Suprapubic skin (tissue), 4 donors: ENCODE measurements around the gene LPP. TPM values are rescaled to one million over a fixed set of nuclear protein-coding genes. Genes with fewer than 3 reads are reported as not detected.

Experiments
- DNase-seq, 2 donors: peaks; one replicate each; pipeline ENCODE4 v3.0.0-alpha.2; 2019; ENCODE audit warnings: low spot score in 2 of 2
- H3K27ac ChIP-seq: fragments of 200-600 bp; sonication (generic); one replicate; pipeline ENCODE4 v1.5.1; 2019
- H3K27me3 ChIP-seq: fragments of 200-600 bp; sonication (generic); one replicate; pipeline ENCODE4 v1.5.1; 2019
- H3K36me3 ChIP-seq: fragments of 200-600 bp; sonication (generic); one replicate; pipeline ENCODE4 v1.5.1; 2019
- H3K4me1 ChIP-seq: fragments of 200-600 bp; sonication (generic); one replicate; pipeline ENCODE4 v1.5.1; 2019
- H3K4me3 ChIP-seq: fragments of 200-600 bp; sonication (generic); one replicate; pipeline ENCODE4 v1.5.1; 2019; ENCODE audit warnings: mild to moderate bottlenecking
- H3K9me3 ChIP-seq: fragments of 200-600 bp; sonication (generic); one replicate; pipeline ENCODE4 v1.5.1; 2019
- EP300 ChIP-seq: sonication (generic); formaldehyde crosslinking; IDR thresholded peaks from one replicate; pipeline ENCODE4 v1.6.1; 2017; ENCODE audit warnings: antibody characterized with exemption
- POLR2A ChIP-seq, 2 donors: fragments of 450-650 bp; IDR thresholded peaks; one replicate each; pipeline ENCODE4 v1.6.1; 2017; ENCODE audit warnings: antibody characterized with exemption in 2 of 2, mild to moderate bottlenecking in 2 of 2, moderate library complexity in 2 of 2
- POLR2AphosphoS5 ChIP-seq, 3 donors: sonication (generic); formaldehyde crosslinking; IDR thresholded peaks; one replicate each; pipeline ENCODE4 v1.6.1; 2017; ENCODE audit warnings: antibody characterized with exemption in 3 of 3
- WGBS: methylation state at CpG from one replicate; pipeline ENCODE4 v1.1.5; 2018; 5-methylcytosine and 5-hydroxymethylcytosine counted together
- total RNA-seq, 4 donors: library from RNA; depleted of rRNA; stranded (reverse); fragments of >200 nt; gene quantifications; one replicate each; pipeline ENCODE4 v1.1.0, GENCODE V29; 2016
- TF ChIP-seq, protein P1 (sequence below), 2 donors: fragments of 200-600 bp in 1 of 2; fragments of 450-650 bp in 1 of 2; sonication (generic) in 1 of 2; IDR thresholded peaks; one replicate each; pipeline ENCODE4 v1.5.1; 2016 to 2019; ENCODE audit warnings: antibody characterized with exemption in 2 of 2, mild to moderate bottlenecking in 1 of 2, moderate library complexity in 1 of 2

The LPP gene
- total RNA-seq, 4 donors from 2014 or later = 56.8 to 127 (median 84.2) TPM

DNA sequence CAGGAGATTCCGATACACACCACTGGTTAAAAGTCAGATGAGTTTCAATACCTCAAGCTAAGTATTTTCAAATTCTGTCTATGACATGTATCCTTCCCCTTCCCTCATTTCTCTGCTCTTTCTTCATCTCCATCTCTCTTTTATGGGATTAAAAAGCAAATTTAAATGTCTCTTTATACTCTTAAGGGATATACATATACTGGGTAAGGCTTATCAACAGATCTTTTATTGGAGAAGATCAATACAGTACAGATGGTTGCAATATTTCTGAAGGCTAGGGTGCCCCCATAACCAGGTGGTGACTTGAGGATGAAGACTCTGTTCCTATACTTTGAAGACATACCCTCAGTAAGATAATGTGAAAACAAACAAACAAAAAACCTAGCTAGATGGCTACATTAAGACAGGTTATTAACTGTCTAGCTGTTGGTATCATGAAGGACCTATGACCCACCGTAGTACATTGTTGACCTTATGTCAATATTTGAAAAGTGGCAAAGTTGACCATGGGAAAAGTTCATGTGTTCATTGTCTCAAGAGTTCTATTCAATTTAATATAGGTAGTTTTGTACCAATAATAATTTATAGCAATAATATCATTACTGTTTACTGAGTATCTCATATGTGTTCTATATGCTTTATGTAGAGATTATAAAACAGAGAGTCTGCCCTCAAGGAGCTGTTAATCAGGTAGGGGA, 319.8 kb downstream of the LPP start:
- Histone ChIP-seq H3K4me1 (peaks cover 14% of the 10 kb centered on the region), H3K4me3 (no peak overlapping the region), H3K27me3 (no peaks in the 10 kb centered on the region), H3K9me3 (no peaks in the 10 kb centered on the region), H3K27ac (no peak overlapping the region), H3K36me3 (no peaks in the 10 kb centered on the region)
- 99% methylated on average over 2 of the region's 2 CpGs for WGBS
- TF ChIP-seq EP300 (no peak), POLR2AphosphoS5 (IDR thresholded peaks at IDR 0.05) (no peak)
- DNase-seq = no peak

- no peak for DNase-seq
- Histone ChIP-seq H3K4me3 (no peak overlapping the region), H3K4me1 (peaks cover 6% of the 10 kb centered on the region), H3K9me3 (no peaks in the 10 kb centered on the region), H3K27me3 (no peaks in the 10 kb centered on the region), H3K36me3 (no peaks in the 10 kb centered on the region), H3K27ac (no peak overlapping the region)
- TF ChIP-seq, protein P1, sequence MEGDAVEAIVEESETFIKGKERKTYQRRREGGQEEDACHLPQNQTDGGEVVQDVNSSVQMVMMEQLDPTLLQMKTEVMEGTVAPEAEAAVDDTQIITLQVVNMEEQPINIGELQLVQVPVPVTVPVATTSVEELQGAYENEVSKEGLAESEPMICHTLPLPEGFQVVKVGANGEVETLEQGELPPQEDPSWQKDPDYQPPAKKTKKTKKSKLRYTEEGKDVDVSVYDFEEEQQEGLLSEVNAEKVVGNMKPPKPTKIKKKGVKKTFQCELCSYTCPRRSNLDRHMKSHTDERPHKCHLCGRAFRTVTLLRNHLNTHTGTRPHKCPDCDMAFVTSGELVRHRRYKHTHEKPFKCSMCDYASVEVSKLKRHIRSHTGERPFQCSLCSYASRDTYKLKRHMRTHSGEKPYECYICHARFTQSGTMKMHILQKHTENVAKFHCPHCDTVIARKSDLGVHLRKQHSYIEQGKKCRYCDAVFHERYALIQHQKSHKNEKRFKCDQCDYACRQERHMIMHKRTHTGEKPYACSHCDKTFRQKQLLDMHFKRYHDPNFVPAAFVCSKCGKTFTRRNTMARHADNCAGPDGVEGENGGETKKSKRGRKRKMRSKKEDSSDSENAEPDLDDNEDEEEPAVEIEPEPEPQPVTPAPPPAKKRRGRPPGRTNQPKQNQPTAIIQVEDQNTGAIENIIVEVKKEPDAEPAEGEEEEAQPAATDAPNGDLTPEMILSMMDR (IDR thresholded peaks at IDR 0.05) = no peak
- 79% methylated on average over 4 of the region's 4 CpGs for WGBS
Measured at GRCh38 chr3:188476935-188477334, 323.0 kb downstream of the LPP start.

- TF ChIP-seq POLR2AphosphoS5 (IDR thresholded peaks at IDR 0.05) = no peak
- TF ChIP-seq POLR2A (IDR thresholded peaks at IDR 0.05) = no peak
- TF ChIP-seq EP300 = no peak
- TF ChIP-seq, protein P1 (IDR thresholded peaks at IDR 0.05) = no peak
- Histone ChIP-seq H3K27ac (no peak overlapping the region), H3K4me1 (no peaks in the 10 kb centered on the region), H3K27me3 (no peaks in the 10 kb centered on the region), H3K36me3 (peaks cover 6% of the 10 kb centered on the region), H3K4me3 (no peak overlapping the region), H3K9me3 (no peaks in the 10 kb centered on the region)
- 88% methylated on average over 4 of the region's 4 CpGs for WGBS
- DNase-seq = no peak
Measured at GRCh38 chr3:188480011-188480410, 326.1 kb downstream of the LPP start.

GRCh38 chr3:188482929-188483328, 329.0 kb downstream of the LPP start:
- Histone ChIP-seq H3K4me1 (no peaks in the 10 kb centered on the region), H3K9me3 (no peaks in the 10 kb centered on the region), H3K36me3 (peaks cover 15% of the 10 kb centered on the region), H3K4me3 (no peak overlapping the region), H3K27me3 (no peaks in the 10 kb centered on the region), H3K27ac (no peak overlapping the region)
- no peak for DNase-seq
- 35% methylated on average over 4 of the region's 4 CpGs for WGBS
- TF ChIP-seq POLR2A (IDR thresholded peaks at IDR 0.05) = no peak
- TF ChIP-seq, protein P1 (IDR thresholded peaks at IDR 0.05) = no peak
- no peak for TF ChIP-seq POLR2AphosphoS5 (IDR thresholded peaks at IDR 0.05)
- no peak for TF ChIP-seq EP300

DNA sequence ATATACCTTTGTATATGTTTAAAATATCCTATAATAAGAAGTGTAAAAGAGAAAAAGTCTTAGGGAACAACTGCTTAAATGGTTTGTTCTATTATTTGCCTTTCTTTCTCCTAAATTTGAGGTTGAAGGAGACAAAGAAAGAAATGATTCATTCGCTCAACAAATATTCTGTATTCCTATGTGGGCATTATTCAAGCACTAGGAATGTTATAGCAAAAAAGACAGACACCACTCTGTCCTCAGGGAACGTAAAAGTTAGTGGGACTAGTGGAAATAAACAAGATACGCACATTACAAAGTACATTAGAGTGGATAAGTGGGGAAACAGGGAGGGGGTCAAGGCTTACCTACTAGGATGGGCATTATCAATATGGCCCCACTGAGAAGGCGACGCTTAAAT, 332.2 kb downstream of the LPP start:
- peaks cover 18% of the 10 kb centered on the region for H3K36me3 ChIP-seq
- H3K27me3 ChIP-seq = no peaks in the 10 kb centered on the region
- WGBS = 91% methylated on average over 5 of the region's 5 CpGs
- DNase-seq = no peak
- H3K9me3 ChIP-seq = no peaks in the 10 kb centered on the region
- H3K4me3 ChIP-seq = no peak overlapping the region
- no peaks in the 10 kb centered on the region for H3K4me1 ChIP-seq
- H3K27ac ChIP-seq = no peak overlapping the region
- TF ChIP-seq POLR2A (IDR thresholded peaks at IDR 0.05) (no peak), EP300 (no peak), POLR2AphosphoS5 (IDR thresholded peaks at IDR 0.05) (no peak)
- TF ChIP-seq, protein P1 (IDR thresholded peaks at IDR 0.05) = no peak

- no peak for DNase-seq
- Histone ChIP-seq H3K9me3 (no peaks in the 10 kb centered on the region), H3K27ac (no peak overlapping the region), H3K36me3 (peaks cover 18% of the 10 kb centered on the region), H3K4me1 (no peaks in the 10 kb centered on the region), H3K4me3 (no peak overlapping the region), H3K27me3 (no peaks in the 10 kb centered on the region)
- TF ChIP-seq, protein P1 (IDR thresholded peaks at IDR 0.05) = no peak
- no peak for TF ChIP-seq EP300
- TF ChIP-seq POLR2AphosphoS5 (IDR thresholded peaks at IDR 0.05) = no peak
- no peak for TF ChIP-seq POLR2A (IDR thresholded peaks at IDR 0.05)
- 90% methylated on average over 3 of the region's 3 CpGs for WGBS
Measured at GRCh38 chr3:188486952-188487351, 333.0 kb downstream of the LPP start.
